Mesenchymal stem cell (in vitro differentiated cells and primary cell): ENCODE results near the gene NCEH1.

Source experiments
- DNase-seq: peaks from one replicate; pipeline ENCODE4 v3.0.0-alpha.2; 2013
- H2AFZ ChIP-seq: one replicate; pipeline ENCODE4 v1.6.1; 2013; ENCODE audit warnings: low read depth, mild to moderate bottlenecking, control low read depth, inconsistent platforms, low read length, moderate library complexity
- H2AK5ac ChIP-seq: 2 replicates; pipeline ENCODE4 v1.6.1; 2013; ENCODE audit warnings: low read length, moderate library complexity, mild to moderate bottlenecking, inconsistent platforms; ENCODE audit not compliant: severe bottlenecking
- H2BK120ac ChIP-seq: one replicate; pipeline ENCODE4 v1.6.1; 2013; ENCODE audit warnings: low read depth, mild to moderate bottlenecking, inconsistent platforms, low read length, moderate library complexity
- H2BK12ac ChIP-seq, 2 experiments: one replicate each; pipeline ENCODE4 v1.6.1; 2013; ENCODE audit warnings: inconsistent platforms in 2 of 2, low read length in 2 of 2, mild to moderate bottlenecking in 2 of 2, moderate library complexity in 2 of 2, control low read depth in 1 of 2
- H2BK15ac ChIP-seq: one replicate; pipeline ENCODE4 v1.6.1; 2013; ENCODE audit warnings: mild to moderate bottlenecking, low read depth, inconsistent platforms; ENCODE audit not compliant: poor library complexity, severe bottlenecking
- H2BK5ac ChIP-seq: 2 replicates; pipeline ENCODE4 v1.6.1; 2013; ENCODE audit warnings: low read depth, mild to moderate bottlenecking, low read length, control low read depth, inconsistent platforms; ENCODE audit not compliant: poor library complexity, severe bottlenecking
- H3K14ac ChIP-seq, 2 experiments: one replicate each; pipeline ENCODE4 v1.6.1; 2013; ENCODE audit warnings: inconsistent platforms in 2 of 2, low read length in 2 of 2, control low read depth in 1 of 2, mild to moderate bottlenecking in 1 of 2, moderate library complexity in 1 of 2
- H3K18ac ChIP-seq, 2 experiments: one replicate each; pipeline ENCODE4 v1.6.1; 2013; ENCODE audit warnings: inconsistent platforms in 2 of 2, low read length in 2 of 2, control low read depth in 1 of 2, low read depth in 1 of 2, mild to moderate bottlenecking in 1 of 2
- H3K23ac ChIP-seq, 2 experiments: one replicate each; pipeline ENCODE4 v1.6.1; 2013; ENCODE audit warnings: inconsistent platforms in 2 of 2, low read length in 2 of 2, mild to moderate bottlenecking in 2 of 2, moderate library complexity in 2 of 2, control low read depth in 1 of 2
- H3K27ac ChIP-seq: 2 replicates; pipeline ENCODE4 v1.5.1; 2013; ENCODE audit warnings: mild to moderate bottlenecking, moderate library complexity, low read length, control low read depth, inconsistent platforms; ENCODE audit not compliant: poor library complexity, severe bottlenecking
- H3K27me3 ChIP-seq, 2 experiments: 2 replicates each; pipeline versions ENCODE4 v1.6.1 to v1.7.0; 2013; ENCODE audit warnings: low read length in 2 of 2, mild to moderate bottlenecking in 2 of 2, moderate library complexity in 2 of 2, control low read depth in 1 of 2, inconsistent platforms in 1 of 2; ENCODE audit not compliant: control insufficient read depth in 1 of 2, insufficient read depth in 1 of 2
- H3K36me3 ChIP-seq, 2 experiments: 2 replicates each; pipeline versions ENCODE4 v1.6.1 to v1.7.0; 2013; ENCODE audit warnings: low read length in 2 of 2, control low read depth in 1 of 2, inconsistent platforms in 1 of 2, low read depth in 1 of 2, mild to moderate bottlenecking in 1 of 2; ENCODE audit not compliant: insufficient read depth in 2 of 2, control insufficient read depth in 1 of 2
- H3K4ac ChIP-seq, 2 experiments: one replicate each; pipeline ENCODE4 v1.6.1; 2013; ENCODE audit warnings: inconsistent platforms in 2 of 2, low read length in 2 of 2, mild to moderate bottlenecking in 2 of 2, moderate library complexity in 2 of 2, control low read depth in 1 of 2, low read depth in 1 of 2
- H3K4me1 ChIP-seq: 2 replicates; pipeline ENCODE4 v1.6.1; 2013; ENCODE audit warnings: low read depth, low read length, control low read depth; ENCODE audit not compliant: control insufficient read depth, insufficient read depth
- H3K4me2 ChIP-seq: 2 replicates; pipeline ENCODE4 v1.6.1; 2013; ENCODE audit warnings: low read length, mild to moderate bottlenecking, inconsistent platforms; ENCODE audit not compliant: poor library complexity, severe bottlenecking
- H3K4me3 ChIP-seq, 2 experiments: 2 replicates each; pipeline versions ENCODE4 v1.5.1 to v1.7.0; 2013; ENCODE audit warnings: low read length in 2 of 2, mild to moderate bottlenecking in 2 of 2, control low read depth in 1 of 2, low read depth in 1 of 2; ENCODE audit not compliant: insufficient read depth in 1 of 2
- H3K79me1 ChIP-seq: replicated peaks from 2 replicates; pipeline ENCODE4 v1.6.1; 2013; ENCODE audit warnings: mild to moderate bottlenecking, control low read depth, low read length, inconsistent platforms; ENCODE audit not compliant: poor library complexity, severe bottlenecking
- H3K9ac ChIP-seq: 2 replicates; pipeline ENCODE4 v1.7.0; 2013; ENCODE audit warnings: mild to moderate bottlenecking, low read length, moderate library complexity
- H3K9me3 ChIP-seq: 2 replicates; pipeline ENCODE4 v1.7.0; 2013; ENCODE audit warnings: mild to moderate bottlenecking, low read length; ENCODE audit not compliant: control insufficient read depth
- H4K8ac ChIP-seq: one replicate; pipeline ENCODE4 v1.6.1; 2013; ENCODE audit warnings: inconsistent platforms, mild to moderate bottlenecking, low read length, moderate library complexity
- H4K91ac ChIP-seq: one replicate; pipeline ENCODE4 v1.6.1; 2013; ENCODE audit warnings: mild to moderate bottlenecking, low read length, inconsistent platforms
- WGBS: methylation state at CpG from one replicate; pipeline ENCODE4 v1.1.7; 2013; ENCODE audit warnings: mixed read lengths; 5-methylcytosine and 5-hydroxymethylcytosine counted together

Gene NCEH1

GRCh38 chr3:172690936-172691335 lies 19.9 kb downstream of the NCEH1 start:
- H3K18ac ChIP-seq: no peak overlapping the region
- H4K91ac ChIP-seq: no peak overlapping the region
- H2BK120ac ChIP-seq: no peak overlapping the region
- H3K9me3 ChIP-seq: no peaks in the 10 kb centered on the region
- H2BK12ac ChIP-seq: no peak overlapping the region
- H3K4me2 ChIP-seq: no peak overlapping the region
- H4K8ac ChIP-seq: no peak overlapping the region
- no peak overlapping the region for H3K4me3 ChIP-seq
- peaks cover 29% of the 10 kb centered on the region for H3K79me1 ChIP-seq
- H2BK5ac ChIP-seq: no peak overlapping the region
- H3K14ac ChIP-seq: no peak overlapping the region
- H3K4me1 ChIP-seq: no peaks in the 10 kb centered on the region
- peaks cover 0 to 3% of the 10 kb centered on the region in 2 experiments for H3K36me3 ChIP-seq
- 100% methylated on average over 1 of the region's 1 CpG for WGBS
- no peak overlapping the region for H3K27ac ChIP-seq
- no peak overlapping the region for H2AK5ac ChIP-seq
- H3K27me3 ChIP-seq: no peaks in the 10 kb centered on the region
- H2AFZ ChIP-seq: no peak overlapping the region
- no peak overlapping the region for H2BK15ac ChIP-seq
- no peak overlapping the region for H3K9ac ChIP-seq
- H3K4ac ChIP-seq: no peak overlapping the region
- DNase-seq: no peak
- H3K23ac ChIP-seq: no peak overlapping the region

GRCh38 chr3:172688588-172688987 lies 22.3 kb downstream of the NCEH1 start:
- Histone ChIP-seq H3K23ac (no peak overlapping the region), H3K9ac (no peak overlapping the region), H3K4me3 (no peak overlapping the region), H3K4ac (no peak overlapping the region), H2BK15ac (no peak overlapping the region), H3K14ac (no peak overlapping the region), H3K27me3 (no peaks in the 10 kb centered on the region), H3K9me3 (no peaks in the 10 kb centered on the region), H3K4me1 (no peaks in the 10 kb centered on the region), H2BK12ac (peak overlapping the region in 1 of 2 experiments; percentile 56), H2BK120ac (no peak overlapping the region), H2AFZ (no peak overlapping the region), H2BK5ac (no peak overlapping the region), H4K8ac (no peak overlapping the region), H3K36me3 (peaks cover 0 to 3% of the 10 kb centered on the region in 2 experiments), H2AK5ac (no peak overlapping the region), H3K79me1 (peaks cover 28% of the 10 kb centered on the region), H3K4me2 (no peak overlapping the region), H4K91ac (no peak overlapping the region), H3K18ac (no peak overlapping the region), H3K27ac (no peak overlapping the region)
- no peak for DNase-seq
- 89% methylated on average over 4 of the region's 4 CpGs for WGBS

GRCh38 chr3:172687501-172687900 lies 23.4 kb downstream of the NCEH1 start:
- Histone ChIP-seq H3K14ac (no peak overlapping the region), H3K4me2 (no peak overlapping the region), H3K4ac (no peak overlapping the region), H2BK120ac (no peak overlapping the region), H3K4me3 (no peak overlapping the region), H2BK5ac (no peak overlapping the region), H3K27me3 (no peaks in the 10 kb centered on the region), H3K36me3 (peaks cover 0 to 3% of the 10 kb centered on the region in 2 experiments), H3K9ac (no peak overlapping the region), H3K4me1 (no peaks in the 10 kb centered on the region), H2AK5ac (no peak overlapping the region), H3K23ac (no peak overlapping the region), H3K18ac (no peak overlapping the region), H3K9me3 (no peaks in the 10 kb centered on the region), H2BK15ac (no peak overlapping the region), H2BK12ac (no peak overlapping the region), H3K27ac (no peak overlapping the region), H2AFZ (no peak overlapping the region), H4K91ac (no peak overlapping the region), H4K8ac (no peak overlapping the region), H3K79me1 (peaks cover 27% of the 10 kb centered on the region)
- WGBS: 90% methylated on average over 3 of the region's 3 CpGs
- no peak for DNase-seq

- peak overlapping the region in 1 of 2 experiments; percentile 26 for H3K18ac ChIP-seq
- 62% methylated on average over 7 of the region's 7 CpGs for WGBS
- H2BK120ac ChIP-seq: no peak overlapping the region
Observed at GRCh38 chr3:172685331-172686214, 25.3 kb downstream of the NCEH1 start.

More at GRCh38 chr3:172685331-172686214, 25.3 kb downstream of the NCEH1 start:
- no peaks in the 10 kb centered on the region for H3K27me3 ChIP-seq
- no peak overlapping the region for H2BK5ac ChIP-seq
- no peak overlapping the region for H3K23ac ChIP-seq
- H2AFZ ChIP-seq: no peak overlapping the region
- DNase-seq: peak; percentile 61
- no peak overlapping the region for H2BK15ac ChIP-seq
- peaks cover 31% of the 10 kb centered on the region for H3K79me1 ChIP-seq
- no peaks in the 10 kb centered on the region for H3K9me3 ChIP-seq
- no peak overlapping the region for H4K91ac ChIP-seq
- no peak overlapping the region for H3K4me2 ChIP-seq
- H3K4me3 ChIP-seq: no peak overlapping the region
- peak overlapping the region; percentile 37 for H3K9ac ChIP-seq
- H3K4me1 ChIP-seq: no peaks in the 10 kb centered on the region
- peak overlapping the region in 1 of 2 experiments; percentile 67 for H3K4ac ChIP-seq
- H3K14ac ChIP-seq: no peak overlapping the region
- H2AK5ac ChIP-seq: no peak overlapping the region
- no peak overlapping the region for H3K27ac ChIP-seq
- peaks cover 0 to 3% of the 10 kb centered on the region in 2 experiments for H3K36me3 ChIP-seq
- no peak overlapping the region for H4K8ac ChIP-seq
- H2BK12ac ChIP-seq: no peak overlapping the region
